ENCODE measurements around the gene MAN2B2.

Gene MAN2B2

DNA sequence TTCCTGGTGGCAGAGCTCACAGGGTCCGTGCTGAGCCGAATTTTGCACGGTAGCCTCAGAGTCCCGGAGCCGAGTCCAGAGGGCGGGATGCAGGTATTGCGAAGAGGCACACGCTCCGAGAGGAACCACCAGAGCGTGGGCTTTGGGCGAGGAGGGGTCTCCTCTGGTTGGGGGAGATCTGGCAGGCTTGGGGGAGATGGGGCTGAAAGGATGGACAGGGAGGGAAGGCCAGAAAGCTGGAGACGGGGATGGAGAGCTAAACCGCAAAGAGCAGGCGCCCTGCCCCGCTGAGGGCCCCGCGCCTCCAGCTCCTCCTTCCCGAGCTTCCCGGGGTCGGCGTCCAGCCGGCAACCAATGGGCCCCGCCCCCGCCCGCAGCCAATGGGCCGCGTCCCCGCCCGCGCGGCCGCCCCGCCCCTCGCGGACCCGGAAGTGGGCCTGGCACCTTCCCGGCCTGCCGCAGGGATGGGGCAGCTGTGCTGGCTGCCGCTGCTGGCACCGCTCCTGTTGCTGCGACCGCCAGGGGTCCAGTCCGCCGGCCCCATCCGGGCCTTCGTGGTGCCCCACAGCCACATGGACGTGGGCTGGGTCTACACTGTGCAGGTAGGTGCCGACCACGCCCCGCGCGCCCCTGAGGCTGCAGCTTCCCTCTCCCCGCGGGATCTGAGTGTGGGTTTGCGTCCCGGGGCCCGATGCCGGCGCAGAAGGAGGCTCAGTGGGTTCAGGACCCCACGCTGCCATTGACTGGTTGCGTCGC is at the start of gene MAN2B2:
TSS of gene MAN2B2 (plus strand) at position 443 of the 756 bp plus-strand sequence. CDS start at position 465, 22 bp downstream.
- Histone ChIP-seq H3K9me3 (ENCODE audit: control insufficient read depth in 2 of 2, low read length in 2 of 2) (no peaks in the 10 kb centered on the region), H3K4me3 (ENCODE audit: low read length in 2 of 2) (peak within 1 kb of the TSS; percentile 81 to 84), H3K27me3 (ENCODE audit: control insufficient read depth in 2 of 2, insufficient read depth in 2 of 2, low read length in 2 of 2) (peaks cover 0 to 7% of the 10 kb centered on the region in 2 donors), H3K36me3 (ENCODE audit: control insufficient read depth in 2 of 2, insufficient read depth in 2 of 2, low read length in 2 of 2) (peaks cover 13 to 15% of the 10 kb centered on the region in 2 donors), H3K9ac (ENCODE audit: low read depth in 1 of 2, low read length in 2 of 2) (peak within 1 kb of the TSS; percentile 86 to 90), H3K4me1 (ENCODE audit: control insufficient read depth in 2 of 2, insufficient read depth in 2 of 2, low read length in 2 of 2) (peaks cover 8 to 9% of the 10 kb centered on the region in 2 donors), H3K27ac (ENCODE audit: low read depth in 2 of 2, low read length in 2 of 2) (peak within 1 kb of the TSS; percentile 41 to 68)

GRCh38 chr4:6525474-6525873 is 49.5 kb upstream of the MAN2B2 start:
- no peaks in the 10 kb centered on the region for H3K9me3 ChIP-seq (ENCODE audit: control insufficient read depth in 2 of 2, low read length in 2 of 2)
- H3K27ac ChIP-seq (ENCODE audit: low read depth in 2 of 2, low read length in 2 of 2) = no peak overlapping the region

DNA sequence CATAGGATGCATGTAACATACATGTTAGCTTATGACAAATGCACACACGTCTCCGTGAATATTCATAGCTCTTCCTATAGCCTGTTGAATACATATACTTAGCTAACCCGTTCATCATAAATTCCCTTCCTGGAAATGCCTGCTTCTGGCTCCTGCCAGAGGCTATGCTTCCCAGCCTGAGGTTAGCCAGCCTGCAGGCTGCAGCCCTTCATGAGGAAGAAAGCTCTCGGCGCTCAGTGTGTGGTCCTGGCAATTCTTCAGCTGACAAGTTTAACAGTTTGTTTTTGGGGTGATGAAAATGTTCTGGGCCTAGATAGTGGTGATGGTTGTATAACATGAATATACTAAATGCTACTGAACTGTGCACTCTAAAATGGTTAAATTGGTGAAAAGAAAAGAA is 48.8 kb upstream of the MAN2B2 start:
- no peaks in the 10 kb centered on the region for H3K36me3 ChIP-seq (ENCODE audit: control insufficient read depth in 2 of 2, insufficient read depth in 2 of 2, low read length in 2 of 2)
- H3K27me3 ChIP-seq (ENCODE audit: control insufficient read depth in 2 of 2, insufficient read depth in 2 of 2, low read length in 2 of 2) = no peaks in the 10 kb centered on the region
- H3K27ac ChIP-seq (ENCODE audit: low read depth in 2 of 2, low read length in 2 of 2) = no peak overlapping the region
- H3K4me1 ChIP-seq (ENCODE audit: control insufficient read depth in 2 of 2, insufficient read depth in 2 of 2, low read length in 2 of 2) = no peaks in the 10 kb centered on the region
- H3K9me3 ChIP-seq (ENCODE audit: control insufficient read depth in 2 of 2, low read length in 2 of 2) = no peaks in the 10 kb centered on the region
- H3K9ac ChIP-seq (ENCODE audit: low read depth in 1 of 2, low read length in 2 of 2) = no peak overlapping the region
- no peak overlapping the region for H3K4me3 ChIP-seq (ENCODE audit: low read length in 2 of 2)

More at GRCh38 chr4:6525474-6525873, 49.5 kb upstream of the MAN2B2 start:
- Histone ChIP-seq H3K9ac (ENCODE audit: low read depth in 1 of 2, low read length in 2 of 2) (no peak overlapping the region), H3K27me3 (ENCODE audit: control insufficient read depth in 2 of 2, insufficient read depth in 2 of 2, low read length in 2 of 2) (no peaks in the 10 kb centered on the region), H3K4me1 (ENCODE audit: control insufficient read depth in 2 of 2, insufficient read depth in 2 of 2, low read length in 2 of 2) (no peaks in the 10 kb centered on the region), H3K4me3 (ENCODE audit: low read length in 2 of 2) (no peak overlapping the region), H3K36me3 (ENCODE audit: control insufficient read depth in 2 of 2, insufficient read depth in 2 of 2, low read length in 2 of 2) (no peaks in the 10 kb centered on the region)

GRCh38 chr4:6526671-6527091 is 48.3 kb upstream of the MAN2B2 start:
- H3K9ac ChIP-seq (ENCODE audit: low read depth in 1 of 2, low read length in 2 of 2) = no peak overlapping the region
- no peaks in the 10 kb centered on the region for H3K9me3 ChIP-seq (ENCODE audit: control insufficient read depth in 2 of 2, low read length in 2 of 2)
- H3K27me3 ChIP-seq (ENCODE audit: control insufficient read depth in 2 of 2, insufficient read depth in 2 of 2, low read length in 2 of 2) = no peaks in the 10 kb centered on the region
- H3K27ac ChIP-seq (ENCODE audit: low read depth in 2 of 2, low read length in 2 of 2) = no peak overlapping the region
- H3K4me3 ChIP-seq (ENCODE audit: low read length in 2 of 2) = no peak overlapping the region
- no peaks in the 10 kb centered on the region for H3K4me1 ChIP-seq (ENCODE audit: control insufficient read depth in 2 of 2, insufficient read depth in 2 of 2, low read length in 2 of 2)
- no peaks in the 10 kb centered on the region for H3K36me3 ChIP-seq (ENCODE audit: control insufficient read depth in 2 of 2, insufficient read depth in 2 of 2, low read length in 2 of 2)

- Histone ChIP-seq H3K9me3 (ENCODE audit: control insufficient read depth in 2 of 2, low read length in 2 of 2) (no peaks in the 10 kb centered on the region), H3K36me3 (ENCODE audit: control insufficient read depth in 2 of 2, insufficient read depth in 2 of 2, low read length in 2 of 2) (no peaks in the 10 kb centered on the region), H3K4me3 (ENCODE audit: low read length in 2 of 2) (no peak overlapping the region), H3K4me1 (ENCODE audit: control insufficient read depth in 2 of 2, insufficient read depth in 2 of 2, low read length in 2 of 2) (no peaks in the 10 kb centered on the region), H3K27me3 (ENCODE audit: control insufficient read depth in 2 of 2, insufficient read depth in 2 of 2, low read length in 2 of 2) (no peaks in the 10 kb centered on the region), H3K27ac (ENCODE audit: low read depth in 2 of 2, low read length in 2 of 2) (no peak overlapping the region), H3K9ac (ENCODE audit: low read depth in 1 of 2, low read length in 2 of 2) (no peak overlapping the region)
Measured at GRCh38 chr4:6527259-6527658, 47.7 kb upstream of the MAN2B2 start.

GRCh38 chr4:6527683-6528595 is 47.0 kb upstream of the MAN2B2 start:
- no peak overlapping the region for H3K4me3 ChIP-seq (ENCODE audit: low read length in 2 of 2)
- no peak overlapping the region for H3K27ac ChIP-seq (ENCODE audit: low read depth in 2 of 2, low read length in 2 of 2)
- H3K36me3 ChIP-seq (ENCODE audit: control insufficient read depth in 2 of 2, insufficient read depth in 2 of 2, low read length in 2 of 2) = no peaks in the 10 kb centered on the region
- no peak overlapping the region for H3K9ac ChIP-seq (ENCODE audit: low read depth in 1 of 2, low read length in 2 of 2)
- H3K27me3 ChIP-seq (ENCODE audit: control insufficient read depth in 2 of 2, insufficient read depth in 2 of 2, low read length in 2 of 2) = no peaks in the 10 kb centered on the region
- H3K4me1 ChIP-seq (ENCODE audit: control insufficient read depth in 2 of 2, insufficient read depth in 2 of 2, low read length in 2 of 2) = no peaks in the 10 kb centered on the region
- H3K9me3 ChIP-seq (ENCODE audit: control insufficient read depth in 2 of 2, low read length in 2 of 2) = no peaks in the 10 kb centered on the region

GRCh38 chr4:6529021-6529420 is 46.0 kb upstream of the MAN2B2 start:
- Histone ChIP-seq H3K27ac (ENCODE audit: low read depth in 2 of 2, low read length in 2 of 2) (no peak overlapping the region), H3K36me3 (ENCODE audit: control insufficient read depth in 2 of 2, insufficient read depth in 2 of 2, low read length in 2 of 2) (no peaks in the 10 kb centered on the region), H3K9me3 (ENCODE audit: control insufficient read depth in 2 of 2, low read length in 2 of 2) (no peaks in the 10 kb centered on the region), H3K4me3 (ENCODE audit: low read length in 2 of 2) (no peak overlapping the region), H3K27me3 (ENCODE audit: control insufficient read depth in 2 of 2, insufficient read depth in 2 of 2, low read length in 2 of 2) (no peaks in the 10 kb centered on the region), H3K4me1 (ENCODE audit: control insufficient read depth in 2 of 2, insufficient read depth in 2 of 2, low read length in 2 of 2) (no peaks in the 10 kb centered on the region), H3K9ac (ENCODE audit: low read depth in 1 of 2, low read length in 2 of 2) (no peak overlapping the region)

GRCh38 chr4:6530301-6530700 is 44.7 kb upstream of the MAN2B2 start:
- Histone ChIP-seq H3K9me3 (ENCODE audit: control insufficient read depth in 2 of 2, low read length in 2 of 2) (no peaks in the 10 kb centered on the region), H3K4me3 (ENCODE audit: low read length in 2 of 2) (no peak overlapping the region), H3K4me1 (ENCODE audit: control insufficient read depth in 2 of 2, insufficient read depth in 2 of 2, low read length in 2 of 2) (no peaks in the 10 kb centered on the region), H3K27me3 (ENCODE audit: control insufficient read depth in 2 of 2, insufficient read depth in 2 of 2, low read length in 2 of 2) (no peaks in the 10 kb centered on the region), H3K9ac (ENCODE audit: low read depth in 1 of 2, low read length in 2 of 2) (no peak overlapping the region), H3K27ac (ENCODE audit: low read depth in 2 of 2, low read length in 2 of 2) (no peak overlapping the region), H3K36me3 (ENCODE audit: control insufficient read depth in 2 of 2, insufficient read depth in 2 of 2, low read length in 2 of 2) (no peaks in the 10 kb centered on the region)

- H3K36me3 ChIP-seq (ENCODE audit: control insufficient read depth in 2 of 2, insufficient read depth in 2 of 2, low read length in 2 of 2) = no peaks in the 10 kb centered on the region
- no peak overlapping the region for H3K4me3 ChIP-seq (ENCODE audit: low read length in 2 of 2)
- no peaks in the 10 kb centered on the region for H3K9me3 ChIP-seq (ENCODE audit: control insufficient read depth in 2 of 2, low read length in 2 of 2)
- no peak overlapping the region for H3K27ac ChIP-seq (ENCODE audit: low read depth in 2 of 2, low read length in 2 of 2)
- no peaks in the 10 kb centered on the region for H3K4me1 ChIP-seq (ENCODE audit: control insufficient read depth in 2 of 2, insufficient read depth in 2 of 2, low read length in 2 of 2)
- no peak overlapping the region for H3K9ac ChIP-seq (ENCODE audit: low read depth in 1 of 2, low read length in 2 of 2)
- no peaks in the 10 kb centered on the region for H3K27me3 ChIP-seq (ENCODE audit: control insufficient read depth in 2 of 2, insufficient read depth in 2 of 2, low read length in 2 of 2)
Measured at GRCh38 chr4:6530964-6531363, 44.0 kb upstream of the MAN2B2 start.

- H3K36me3 ChIP-seq (ENCODE audit: control insufficient read depth in 2 of 2, insufficient read depth in 2 of 2, low read length in 2 of 2) = no peaks in the 10 kb centered on the region
- no peaks in the 10 kb centered on the region for H3K4me1 ChIP-seq (ENCODE audit: control insufficient read depth in 2 of 2, insufficient read depth in 2 of 2, low read length in 2 of 2)
- no peak overlapping the region for H3K9ac ChIP-seq (ENCODE audit: low read depth in 1 of 2, low read length in 2 of 2)
- no peak overlapping the region for H3K4me3 ChIP-seq (ENCODE audit: low read length in 2 of 2)
- no peaks in the 10 kb centered on the region for H3K27me3 ChIP-seq (ENCODE audit: control insufficient read depth in 2 of 2, insufficient read depth in 2 of 2, low read length in 2 of 2)
- no peak overlapping the region for H3K27ac ChIP-seq (ENCODE audit: low read depth in 2 of 2, low read length in 2 of 2)
- no peaks in the 10 kb centered on the region for H3K9me3 ChIP-seq (ENCODE audit: control insufficient read depth in 2 of 2, low read length in 2 of 2)
Measured at GRCh38 chr4:6532102-6532501, 42.9 kb upstream of the MAN2B2 start.
